ENCODE data around the gene CEMP1. TPM values are rescaled to one million over a fixed set of nuclear protein-coding genes. Genes with fewer than 3 reads are reported as not detected.
"Not testable (repeated sequence)": the region's sequence is repeated elsewhere in the genome, so short reads cannot be mapped to it uniquely, and the experiment has no call there.

The CEMP1 gene
- total RNA-seq, 1 experiment from 2014 or later, result 0.15 TPM

- Mint-ChIP-seq H3K4me3 (no peak overlapping the region), H3K36me3 (no peaks in the 10 kb centered on the region), H3K27ac (no peak overlapping the region), H3K27me3 (ENCODE audit: low read depth) (peaks cover 8% of the 10 kb centered on the region; the same call in 1 of the 2 replicates), H3K9me3 (no peaks in the 10 kb centered on the region), H3K4me1 (peaks cover 14% of the 10 kb centered on the region)
- no peak for TF ChIP-seq MAX (CRISPR knock-in tag; IDR thresholded peaks at IDR 0.05)
- TF ChIP-seq PRDM15 (CRISPR knock-in tag; IDR thresholded peaks at IDR 0.05), result no peak
- no peak for TF ChIP-seq CREM (CRISPR knock-in tag; IDR thresholded peaks at IDR 0.05)
- TF ChIP-seq ZNF396 (CRISPR knock-in tag; IDR thresholded peaks at IDR 0.05; ENCODE audit: borderline replicate concordance), result no peak
- no peak for TF ChIP-seq E2F1 (CRISPR knock-in tag; IDR thresholded peaks at IDR 0.05)
- no peak for TF ChIP-seq TEAD1 (CRISPR knock-in tag; IDR thresholded peaks at IDR 0.05)
- no peak for TF ChIP-seq ETV6 (CRISPR knock-in tag; IDR thresholded peaks at IDR 0.05)
- no peak for TF ChIP-seq FOXK1 (CRISPR knock-in tag; IDR thresholded peaks at IDR 0.05)
- no peak for TF ChIP-seq ATF3 (CRISPR knock-in tag; conservative IDR thresholded peaks at IDR 0.05)
- no peak for TF ChIP-seq RELA (CRISPR knock-in tag; IDR thresholded peaks at IDR 0.05; ENCODE audit: borderline replicate concordance)
- TF ChIP-seq IRF1 (CRISPR knock-in tag; IDR thresholded peaks at IDR 0.05), result no peak
- TF ChIP-seq ATF1 (CRISPR knock-in tag; IDR thresholded peaks at IDR 0.05), result no peak
- TF ChIP-seq MLX (CRISPR knock-in tag; IDR thresholded peaks at IDR 0.05), result no peak
- TF ChIP-seq ELF4 (CRISPR knock-in tag; IDR thresholded peaks at IDR 0.05; ENCODE audit: low read depth), result no peak
- TF ChIP-seq ZNF121 (CRISPR knock-in tag; IDR thresholded peaks at IDR 0.05), result no peak
- TF ChIP-seq OVOL2 (CRISPR knock-in tag; IDR thresholded peaks at IDR 0.05; ENCODE audit: borderline replicate concordance), result no peak
- ChIA-PET POLR2A (interaction anchor here (0.6 kb wide), 1 partner anchor 8 kb away, joined by 3 read pairs; no protein-coding TSS in a partner anchor), CTCF (no interaction called here)
- DNase-seq (ENCODE audit: low spot score), result no peak
- no peak for ATAC-seq
These were observed 4.4 kb upstream of the CEMP1 start for GRCh38 chr16:2535625-2536013.

GRCh38 chr16:2534335-2534734, 3.1 kb upstream of the CEMP1 start:
- not testable (repeated sequence) for H3K27me3 Mint-ChIP-seq (ENCODE audit: low read depth)

GRCh38 chr16:2533912-2534311, 2.7 kb upstream of the CEMP1 start:
- no peak for TF ChIP-seq FOXP1 (CRISPR knock-in tag; IDR thresholded peaks at IDR 0.05; ENCODE audit: borderline replicate concordance)
- peak; percentile 71; the same call in 1 of the 2 replicates for TF ChIP-seq ZNF121 (CRISPR knock-in tag; IDR thresholded peaks at IDR 0.05)
- no peak for TF ChIP-seq RELA (CRISPR knock-in tag; IDR thresholded peaks at IDR 0.05; ENCODE audit: borderline replicate concordance)
- no peak for TF ChIP-seq ATF3 (CRISPR knock-in tag; conservative IDR thresholded peaks at IDR 0.05)
- TF ChIP-seq MAX (CRISPR knock-in tag; IDR thresholded peaks at IDR 0.05), result no peak
- no peak for TF ChIP-seq ATF6 (CRISPR knock-in tag; IDR thresholded peaks at IDR 0.05)
- Mint-ChIP-seq H3K36me3 (no peaks in the 10 kb centered on the region), H3K27ac (no peak overlapping the region; the same call in 1 of the 2 replicates), H3K4me3 (peak overlapping the region; percentile 41), H3K9me3 (no peaks in the 10 kb centered on the region), H3K4me1 (peaks cover 12% of the 10 kb centered on the region), H3K27me3 (ENCODE audit: low read depth) (peaks cover 8% of the 10 kb centered on the region; the same call in 1 of the 2 replicates)
- ATAC-seq (no peak), DNase-seq (ENCODE audit: low spot score) (no peak)
- ChIA-PET CTCF (no interaction called here), POLR2A (no interaction called here)

More at GRCh38 chr16:2534335-2534734, 3.1 kb upstream of the CEMP1 start:
- POLR2A ChIA-PET; ATAC-seq; H3K27ac Mint-ChIP-seq; CTCF ChIA-PET; DNase-seq (ENCODE audit: low spot score); H3K9me3 Mint-ChIP-seq; H3K36me3 Mint-ChIP-seq: not testable (repeated sequence)
- Mint-ChIP-seq H3K4me1 (peaks cover 14% of the 10 kb centered on the region), H3K4me3 (peak overlapping the region; percentile 41; the same call in 1 of the 2 replicates)

- ChIA-PET POLR2A (interaction anchor here (1.3 to 1.8 kb wide), 2 partner anchors 20 to 70 kb away, joined by 5 to 7 read pairs; partner anchors contain the start of gene ATP6V0C), CTCF (interaction anchor here (0.6 to 2.0 kb wide), 5 partner anchors 9 to 282 kb away, joined by 3 to 13 read pairs (median 4); partner anchors contain the start of genes AMDHD2 and ECI1)
- not testable (repeated sequence) for H3K27me3 Mint-ChIP-seq (ENCODE audit: low read depth); H3K9me3 Mint-ChIP-seq; H3K4me1 Mint-ChIP-seq; ATAC-seq; DNase-seq (ENCODE audit: low spot score); H3K36me3 Mint-ChIP-seq
- Mint-ChIP-seq H3K4me3 (peak overlapping the region; percentile 94), H3K27ac (peak overlapping the region; percentile 98)
These were observed 2.0 kb upstream of the CEMP1 start for GRCh38 chr16:2533142-2533755.
